ENCODE results near the gene GSE1. TPM values are rescaled to one million over a fixed set of nuclear protein-coding genes. Genes with fewer than 3 reads are reported as not detected.

The GSE1 gene
- total and polyA plus RNA-seq, 9 of the 15 experiments (the other 6 are each of a cell fraction or from before 2014, with no cell fraction given), result 12.2 to 244 (median 57.9) TPM

DNA sequence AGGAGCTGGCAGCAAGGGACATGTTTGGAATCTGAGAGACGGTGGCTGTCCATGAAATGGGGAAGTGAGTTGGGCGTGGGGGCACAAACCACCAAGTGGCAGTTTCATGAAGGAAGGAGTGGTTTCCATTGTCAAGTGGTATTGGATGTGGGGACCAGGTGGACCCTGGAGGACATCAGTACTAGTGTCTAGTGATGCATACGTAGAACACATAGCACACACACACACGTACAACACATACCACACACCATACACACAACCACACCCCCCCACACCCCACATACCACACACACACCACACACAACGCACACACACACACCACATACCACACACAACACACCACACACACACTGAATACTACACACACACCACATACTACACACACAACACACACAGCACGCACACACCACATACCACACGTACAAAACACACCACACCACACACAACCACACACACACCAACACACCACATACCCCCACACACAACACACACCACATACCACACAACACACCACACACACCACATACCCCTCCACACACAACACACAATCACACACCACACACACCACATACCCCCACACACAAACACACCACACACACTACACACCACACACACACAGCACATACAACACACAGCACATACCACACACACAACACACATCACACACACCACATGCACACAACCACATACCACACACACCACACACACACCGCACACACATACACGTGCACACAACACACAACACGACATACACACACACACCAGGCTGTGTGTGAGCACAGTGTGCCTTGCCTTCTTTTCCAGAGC lies 41.1 kb upstream of the GSE1 start (continued):
- no peak for TF ChIP-seq ZNF79 (CRISPR knock-in tag; IDR thresholded peaks at IDR 0.05; ENCODE audit: low read depth)
- TF ChIP-seq HNRNPUL1 (IDR thresholded peaks at IDR 0.05; ENCODE audit: low read length), result no peak
- TF ChIP-seq KHSRP (IDR thresholded peaks at IDR 0.05), result 0 out of 2 replicates have a peak, but pooled peaks have one; percentile 53
- no peak for TF ChIP-seq ZKSCAN1 (IDR thresholded peaks at IDR 0.05; ENCODE audit: low read depth, low read length)
- TF ChIP-seq SMAD4 (CRISPR knock-in tag; conservative IDR thresholded peaks at IDR 0.05), result no peak
- peak; percentile 84 for TF ChIP-seq EHMT2 (IDR thresholded peaks at IDR 0.05)
- no peak for TF ChIP-seq POLR3A (IDR thresholded peaks at IDR 0.05; ENCODE audit: borderline replicate concordance, extremely low read depth, insufficient read depth, insufficient read length)
- TF ChIP-seq MXI1 (IDR thresholded peaks at IDR 0.05; ENCODE audit: low read depth, low read length), result no peak
- TF ChIP-seq CREM (IDR thresholded peaks at IDR 0.05; ENCODE audit: low read depth), result no peak
- no peak for TF ChIP-seq NRF1 (conservative IDR thresholded peaks at IDR 0.05 in 1 of 2, IDR thresholded peaks at IDR 0.05 in 1 of 2)
- TF ChIP-seq, protein P1, sequence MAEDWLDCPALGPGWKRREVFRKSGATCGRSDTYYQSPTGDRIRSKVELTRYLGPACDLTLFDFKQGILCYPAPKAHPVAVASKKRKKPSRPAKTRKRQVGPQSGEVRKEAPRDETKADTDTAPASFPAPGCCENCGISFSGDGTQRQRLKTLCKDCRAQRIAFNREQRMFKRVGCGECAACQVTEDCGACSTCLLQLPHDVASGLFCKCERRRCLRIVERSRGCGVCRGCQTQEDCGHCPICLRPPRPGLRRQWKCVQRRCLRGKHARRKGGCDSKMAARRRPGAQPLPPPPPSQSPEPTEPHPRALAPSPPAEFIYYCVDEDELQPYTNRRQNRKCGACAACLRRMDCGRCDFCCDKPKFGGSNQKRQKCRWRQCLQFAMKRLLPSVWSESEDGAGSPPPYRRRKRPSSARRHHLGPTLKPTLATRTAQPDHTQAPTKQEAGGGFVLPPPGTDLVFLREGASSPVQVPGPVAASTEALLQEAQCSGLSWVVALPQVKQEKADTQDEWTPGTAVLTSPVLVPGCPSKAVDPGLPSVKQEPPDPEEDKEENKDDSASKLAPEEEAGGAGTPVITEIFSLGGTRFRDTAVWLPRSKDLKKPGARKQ (CRISPR knock-in tag; IDR thresholded peaks at IDR 0.05), result no peak
- no peak for TF ChIP-seq HMG20B (CRISPR knock-in tag; IDR thresholded peaks at IDR 0.05)
- TF ChIP-seq ZBTB7A (IDR thresholded peaks at IDR 0.05; ENCODE audit: borderline replicate concordance, control insufficient read depth, low read depth, low read length), result no peak
- TF ChIP-seq ZNF75A (CRISPR knock-in tag; IDR thresholded peaks at IDR 0.05), result no peak
- no peak for TF ChIP-seq BDP1 (IDR thresholded peaks at IDR 0.05; ENCODE audit: insufficient read depth, insufficient read length)
- TF ChIP-seq ZBTB40 (IDR thresholded peaks at IDR 0.05), result peak; percentile 59; the same call in 1 of the 2 replicates
- no peak for TF ChIP-seq ZBTB40 (CRISPR knock-in tag; IDR thresholded peaks at IDR 0.05)
- TF ChIP-seq NFXL1 (CRISPR knock-in tag; IDR thresholded peaks at IDR 0.05), result no peak
